Epidermal melanocyte (primary cell): ENCODE measurements around the gene PPFIBP2.

Experiments used
- DNase-seq: peaks from one replicate; pipeline ENCODE4 v3.0.0; 2011; ENCODE audit warnings: low spot score; ENCODE audit not compliant: insufficient read length

The PPFIBP2 gene

DNA sequence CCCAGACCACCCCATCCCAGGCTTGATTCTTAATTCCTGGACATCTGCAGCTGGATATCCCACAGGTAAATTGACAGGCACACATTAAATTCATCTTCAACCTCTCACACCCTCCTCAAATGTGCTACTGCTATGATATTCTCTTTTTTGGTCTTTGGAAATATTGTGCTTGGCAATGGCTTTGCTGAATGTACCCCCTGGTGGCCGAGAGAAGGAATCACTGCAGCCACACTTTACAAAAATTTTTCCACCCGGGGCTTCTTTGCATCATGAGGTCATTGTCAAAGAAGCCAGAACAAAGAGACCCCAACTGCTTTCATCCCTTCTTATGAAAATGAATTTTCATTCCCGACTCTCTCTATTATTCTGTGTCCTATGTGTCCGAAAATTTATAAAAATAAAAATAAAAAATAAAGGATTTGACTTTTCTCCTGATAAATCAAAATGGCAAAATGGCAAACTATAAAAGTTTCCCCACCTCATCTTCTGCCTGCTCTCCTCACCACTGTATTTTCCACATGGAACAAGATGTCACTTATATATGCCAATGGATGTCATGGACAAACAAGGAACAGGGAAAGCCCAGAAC is 174.5 kb downstream of the PPFIBP2 start:
- peak; percentile 56 for DNase-seq

DNA sequence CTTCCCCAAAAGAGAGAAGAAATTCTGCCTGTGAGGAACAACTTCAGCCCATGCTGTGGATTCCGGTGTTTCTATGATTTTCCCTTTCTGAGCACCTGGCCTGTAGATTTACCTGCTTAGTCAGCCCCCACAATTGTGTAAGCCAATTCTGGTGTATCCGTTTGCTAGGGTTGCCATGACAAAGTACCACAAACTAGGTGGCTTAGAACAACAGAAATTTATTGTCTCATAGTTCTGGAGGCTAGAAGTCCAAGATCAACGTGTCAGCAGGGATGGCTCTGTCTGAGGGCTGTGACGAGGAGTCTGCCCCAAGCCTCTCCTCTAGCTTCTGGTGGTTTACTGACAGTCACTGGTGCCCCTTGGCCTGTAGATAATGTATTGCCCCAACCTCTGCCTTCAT is 175.4 kb downstream of the PPFIBP2 start:
- no peak for DNase-seq

DNA sequence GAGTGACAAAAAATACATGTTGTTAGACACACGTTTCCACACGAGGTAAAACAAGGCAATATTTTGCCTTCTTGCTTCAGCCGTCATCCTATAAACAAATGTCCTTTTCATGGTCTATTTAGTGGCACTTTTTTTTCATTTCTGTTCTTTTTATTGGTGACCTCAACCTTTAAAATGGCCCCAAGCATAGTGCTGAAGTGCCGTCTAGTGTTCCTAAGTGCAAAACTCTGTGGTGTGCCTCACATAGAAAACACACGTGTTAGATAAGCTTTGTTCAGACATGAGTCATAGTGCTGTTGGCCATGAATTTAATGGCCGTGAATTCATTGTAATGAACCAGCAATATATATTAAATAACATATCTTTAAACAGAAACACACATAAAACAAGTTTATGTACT is 176.8 kb downstream of the PPFIBP2 start:
- no peak for DNase-seq

DNA sequence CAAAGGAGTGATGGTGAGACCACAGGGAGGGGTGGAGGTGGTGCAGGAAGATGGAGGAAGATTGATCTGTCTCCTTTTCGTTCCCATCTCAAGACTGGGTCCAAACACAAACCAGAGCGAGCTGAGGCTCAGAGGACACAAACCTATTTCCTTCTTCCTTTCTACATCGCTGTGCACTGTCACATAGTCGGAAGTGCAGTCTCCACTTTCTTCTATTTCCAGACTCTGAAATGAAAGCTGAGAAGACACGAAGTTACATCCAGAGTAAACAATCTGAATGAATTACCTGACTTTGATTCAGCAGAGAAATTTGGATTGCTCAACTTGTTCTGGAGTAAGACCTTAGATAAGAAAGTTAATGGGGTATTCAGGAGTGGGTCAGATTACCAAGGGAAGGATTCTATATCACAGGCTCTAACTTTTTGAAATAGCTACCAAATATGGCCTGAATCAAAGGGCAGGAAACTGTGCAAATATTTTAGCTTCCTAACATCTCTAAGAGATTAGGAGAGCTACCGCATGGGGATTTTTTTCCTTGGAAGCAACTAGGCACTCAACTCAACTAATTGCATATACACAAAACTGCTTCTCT is 178.1 kb downstream of the PPFIBP2 start:
- no peak for DNase-seq

DNA sequence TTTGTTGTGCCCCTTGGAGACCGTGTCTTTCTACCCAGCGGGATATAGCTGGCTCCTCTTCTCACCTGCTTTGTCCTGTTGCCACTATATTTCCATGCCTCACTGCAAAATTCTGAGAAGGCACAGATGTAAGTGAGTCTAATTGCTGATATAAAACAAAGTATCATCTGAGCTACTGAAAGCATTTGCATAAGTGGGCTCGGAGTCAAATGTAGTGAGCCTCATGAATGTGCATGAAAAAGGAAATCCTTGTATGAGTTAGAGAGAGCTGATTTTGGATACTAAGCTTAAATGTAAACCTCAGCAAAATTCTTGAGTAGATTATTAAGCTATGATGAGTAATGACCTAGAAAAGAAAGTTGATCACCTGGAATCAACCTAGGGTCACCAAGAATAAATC is 178.6 kb downstream of the PPFIBP2 start:
- DNase-seq = no peak

DNA sequence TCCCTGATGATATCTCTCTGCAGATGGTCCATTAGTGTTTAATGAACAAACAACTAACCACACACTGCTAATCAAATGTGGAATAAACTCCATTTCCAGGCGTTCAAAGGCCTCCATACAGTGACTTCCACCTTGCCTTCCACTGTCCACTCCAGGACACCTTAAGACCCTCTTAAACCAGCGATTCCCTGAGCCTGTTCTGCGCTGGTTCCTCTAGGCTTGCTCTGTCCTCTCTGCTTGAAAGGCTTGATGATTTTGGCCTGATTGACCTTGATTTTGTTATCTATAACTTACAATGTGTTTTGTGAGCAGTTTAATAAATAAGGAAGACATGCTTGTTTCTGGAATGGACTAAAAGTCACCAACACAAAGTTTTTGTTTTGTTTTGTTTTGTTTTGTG is 180.4 kb downstream of the PPFIBP2 start:
- no peak for DNase-seq

DNA sequence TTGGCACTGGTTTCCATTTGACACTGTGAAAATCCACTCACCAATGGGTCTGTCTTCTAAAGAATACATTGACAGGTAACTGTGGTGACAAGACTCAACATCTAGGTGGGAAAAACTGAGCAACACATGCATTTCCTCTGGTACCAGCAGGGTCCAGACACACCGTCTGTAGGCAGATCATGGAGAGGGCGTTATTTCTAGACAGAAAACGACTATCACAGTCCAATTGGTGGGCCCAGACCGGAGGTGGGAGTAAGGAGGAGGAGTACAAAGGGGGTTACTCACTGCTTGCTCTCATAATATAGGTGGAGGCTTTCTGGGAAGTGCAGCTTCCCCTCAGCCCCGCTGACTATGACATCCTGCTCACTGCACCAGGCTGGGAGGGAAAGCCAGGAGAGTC is 182.6 kb downstream of the PPFIBP2 start:
- no peak for DNase-seq
